ENCODE results near the gene DSCAML1.

- TF ChIP-seq EZH2 (IDR thresholded peaks at IDR 0.05; ENCODE audit: borderline replicate concordance, low read length) (no peak), CTCF (IDR thresholded peaks at IDR 0.05; ENCODE audit: low read length) (no peak)
Measured at GRCh38 chr11:117501237-117501898, 295.6 kb downstream of the DSCAML1 start.

All from OCI-LY1 (cell line).